ENCODE measurements around the gene GORASP1. TPM values are rescaled to one million over a fixed set of nuclear protein-coding genes. Genes with fewer than 3 reads are reported as not detected.

Gene GORASP1
- total RNA-seq, 1 donor from 2014 or later: 45.6 TPM

DNA sequence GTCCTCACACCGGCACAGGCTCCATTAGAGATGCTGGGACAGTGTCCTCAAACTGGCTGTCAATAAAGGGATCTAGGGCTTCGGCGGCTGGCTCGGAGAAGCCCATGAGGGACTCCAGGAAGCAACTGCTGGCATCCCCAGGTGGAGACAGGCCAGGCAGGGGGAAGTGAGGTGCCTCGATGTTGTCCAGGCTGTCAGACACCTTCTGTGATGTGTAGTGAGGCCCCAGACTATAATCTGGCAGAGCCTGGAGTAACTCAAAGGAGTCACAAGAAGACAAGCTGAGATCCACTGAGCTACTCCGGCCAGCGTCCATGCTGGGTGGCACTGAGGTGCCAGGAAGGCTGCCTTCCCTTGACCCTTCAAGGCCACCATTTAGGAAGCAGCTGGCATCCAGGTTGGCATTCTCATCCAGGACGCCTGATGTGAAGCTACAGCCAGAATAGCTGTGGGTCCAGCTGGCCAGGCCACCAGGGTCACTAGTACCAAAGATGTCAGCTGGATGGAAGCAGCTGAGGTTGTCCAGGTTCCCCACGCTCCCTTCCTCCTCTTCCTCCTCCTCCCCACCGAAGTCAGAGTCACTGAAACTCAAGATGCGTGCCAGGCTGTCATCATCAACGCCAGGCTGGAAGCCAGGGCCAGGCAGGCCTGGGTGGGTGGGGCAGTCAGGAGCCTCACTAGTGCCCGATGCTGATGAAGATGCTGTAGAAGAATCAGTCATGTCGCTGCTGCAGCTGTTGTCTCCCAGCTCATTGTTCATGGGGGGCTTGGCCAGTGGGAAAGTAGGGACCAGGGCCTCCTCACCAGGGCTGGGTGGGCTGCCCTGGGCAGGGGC lies 35.8 kb upstream of the GORASP1 start:
- H3K9me3 ChIP-seq (ENCODE audit: insufficient read depth, low read depth, low read length): no peaks in the 10 kb centered on the region
- FAIRE-seq (no peak), DNase-seq (ENCODE audit: low read depth) (no peak)
- H3K4me2 ChIP-seq (ENCODE audit: low read length): no peak overlapping the region
- H3K79me2 ChIP-seq (ENCODE audit: insufficient read depth, low read length): peaks cover 89% of the 10 kb centered on the region
- H3K4me1 Mint-ChIP-seq (ENCODE audit: low read depth, unreplicated experiment): peaks cover 74% of the 10 kb centered on the region
- TF ChIP-seq EZH2 (IDR thresholded peaks at IDR 0.05; ENCODE audit: insufficient read depth, low read length): no peak
- TF ChIP-seq, protein P1, sequence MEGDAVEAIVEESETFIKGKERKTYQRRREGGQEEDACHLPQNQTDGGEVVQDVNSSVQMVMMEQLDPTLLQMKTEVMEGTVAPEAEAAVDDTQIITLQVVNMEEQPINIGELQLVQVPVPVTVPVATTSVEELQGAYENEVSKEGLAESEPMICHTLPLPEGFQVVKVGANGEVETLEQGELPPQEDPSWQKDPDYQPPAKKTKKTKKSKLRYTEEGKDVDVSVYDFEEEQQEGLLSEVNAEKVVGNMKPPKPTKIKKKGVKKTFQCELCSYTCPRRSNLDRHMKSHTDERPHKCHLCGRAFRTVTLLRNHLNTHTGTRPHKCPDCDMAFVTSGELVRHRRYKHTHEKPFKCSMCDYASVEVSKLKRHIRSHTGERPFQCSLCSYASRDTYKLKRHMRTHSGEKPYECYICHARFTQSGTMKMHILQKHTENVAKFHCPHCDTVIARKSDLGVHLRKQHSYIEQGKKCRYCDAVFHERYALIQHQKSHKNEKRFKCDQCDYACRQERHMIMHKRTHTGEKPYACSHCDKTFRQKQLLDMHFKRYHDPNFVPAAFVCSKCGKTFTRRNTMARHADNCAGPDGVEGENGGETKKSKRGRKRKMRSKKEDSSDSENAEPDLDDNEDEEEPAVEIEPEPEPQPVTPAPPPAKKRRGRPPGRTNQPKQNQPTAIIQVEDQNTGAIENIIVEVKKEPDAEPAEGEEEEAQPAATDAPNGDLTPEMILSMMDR (IDR thresholded peaks at IDR 0.05; ENCODE audit: insufficient read depth, low read depth, low read length): no peak
- peak overlapping the region; percentile 34 for H3K27ac Mint-ChIP-seq (ENCODE audit: unreplicated experiment)
- H3K27ac ChIP-seq (ENCODE audit: low read depth, low read length): no peak overlapping the region
- H3K4me3 ChIP-seq (ENCODE audit: insufficient read depth, low read depth, low read length): no peak overlapping the region
- no peak overlapping the region for H3K9ac ChIP-seq (ENCODE audit: low read length)
- H3K27me3 Mint-ChIP-seq (ENCODE audit: low read depth, unreplicated experiment): no peaks in the 10 kb centered on the region
- H3K9me3 Mint-ChIP-seq (ENCODE audit: unreplicated experiment): no peaks in the 10 kb centered on the region
- no peak overlapping the region for H2AFZ ChIP-seq (ENCODE audit: low read depth, low read length)
- peaks cover 38% of the 10 kb centered on the region for H3K4me1 ChIP-seq (ENCODE audit: insufficient read depth, low read length)
- H3K4me3 Mint-ChIP-seq (ENCODE audit: unreplicated experiment): no peak overlapping the region
- peaks cover 34% of the 10 kb centered on the region for H3K36me3 Mint-ChIP-seq (ENCODE audit: low read depth, unreplicated experiment)
- H3K27me3 ChIP-seq (ENCODE audit: insufficient read depth, low read length): no peaks in the 10 kb centered on the region
- peaks cover 97% of the 10 kb centered on the region for H4K20me1 ChIP-seq (ENCODE audit: insufficient read depth, low read length)
- H3K36me3 ChIP-seq (ENCODE audit: insufficient read depth, low read length): peaks cover 60% of the 10 kb centered on the region

DNA sequence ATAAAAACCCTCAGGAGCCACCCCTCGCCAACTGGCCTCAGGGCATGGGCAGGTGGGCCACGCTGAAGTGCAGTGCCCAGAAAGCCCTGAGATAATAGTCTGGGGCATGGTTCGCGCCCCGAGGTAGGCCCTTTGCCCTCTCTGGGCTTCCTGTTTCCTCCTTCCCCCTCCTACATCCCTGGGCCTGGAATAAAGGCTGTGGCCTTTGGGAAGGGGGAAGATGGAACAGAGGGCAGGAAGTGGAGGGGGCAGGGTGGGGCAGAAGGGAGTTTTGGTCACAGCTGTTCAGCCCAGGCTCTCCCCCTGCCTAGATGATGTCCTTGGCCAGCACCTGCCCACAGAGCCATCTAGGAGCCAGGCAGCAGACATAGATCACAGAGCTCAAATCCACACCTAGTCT lies 34.6 kb upstream of the GORASP1 start:
- FAIRE-seq (no peak), DNase-seq (ENCODE audit: low read depth) (no peak)
- Histone ChIP-seq H3K27me3 (ENCODE audit: insufficient read depth, low read length) (no peaks in the 10 kb centered on the region), H3K79me2 (ENCODE audit: insufficient read depth, low read length) (peaks cover 77% of the 10 kb centered on the region), H3K36me3 (ENCODE audit: insufficient read depth, low read length) (peaks cover 60% of the 10 kb centered on the region), H3K4me1 (ENCODE audit: insufficient read depth, low read length) (peaks cover 26% of the 10 kb centered on the region), H3K9me3 (ENCODE audit: insufficient read depth, low read depth, low read length) (no peaks in the 10 kb centered on the region), H3K27ac (ENCODE audit: low read depth, low read length) (no peak overlapping the region), H3K4me3 (ENCODE audit: insufficient read depth, low read depth, low read length) (no peak overlapping the region), H3K9ac (ENCODE audit: low read length) (no peak overlapping the region), H4K20me1 (ENCODE audit: insufficient read depth, low read length) (peaks cover 93% of the 10 kb centered on the region), H2AFZ (ENCODE audit: low read depth, low read length) (no peak overlapping the region), H3K4me2 (ENCODE audit: low read length) (no peak overlapping the region)
- no peaks in the 10 kb centered on the region for H3K27me3 Mint-ChIP-seq (ENCODE audit: low read depth, unreplicated experiment)
- no peaks in the 10 kb centered on the region for H3K9me3 Mint-ChIP-seq (ENCODE audit: unreplicated experiment)
- TF ChIP-seq, protein P1 (IDR thresholded peaks at IDR 0.05; ENCODE audit: insufficient read depth, low read depth, low read length): no peak
- no peak for TF ChIP-seq EZH2 (IDR thresholded peaks at IDR 0.05; ENCODE audit: insufficient read depth, low read length)
- peaks cover 63% of the 10 kb centered on the region for H3K4me1 Mint-ChIP-seq (ENCODE audit: low read depth, unreplicated experiment)
- H3K36me3 Mint-ChIP-seq (ENCODE audit: low read depth, unreplicated experiment): peaks cover 37% of the 10 kb centered on the region
- H3K27ac Mint-ChIP-seq (ENCODE audit: unreplicated experiment): no peak overlapping the region
- no peak overlapping the region for H3K4me3 Mint-ChIP-seq (ENCODE audit: unreplicated experiment)

Measured in astrocyte (in vitro differentiated cells and primary cell).